Stimulated activated CD8-positive, alpha-beta memory T cell treated with anti-CD3 and anti-CD28 coated beads, Interleukin-12 subunit alpha, Interleukin-12 subunit beta, amount 100 ng/mL, for 1 hour (primary cell): ENCODE measurements around the gene ZDHHC9.

Experiments
- DNase-seq: peaks from one replicate; pipeline ENCODE4 v3.0.0-alpha.2; 2020; ENCODE audit warnings: low read depth

Gene ZDHHC9

DNA sequence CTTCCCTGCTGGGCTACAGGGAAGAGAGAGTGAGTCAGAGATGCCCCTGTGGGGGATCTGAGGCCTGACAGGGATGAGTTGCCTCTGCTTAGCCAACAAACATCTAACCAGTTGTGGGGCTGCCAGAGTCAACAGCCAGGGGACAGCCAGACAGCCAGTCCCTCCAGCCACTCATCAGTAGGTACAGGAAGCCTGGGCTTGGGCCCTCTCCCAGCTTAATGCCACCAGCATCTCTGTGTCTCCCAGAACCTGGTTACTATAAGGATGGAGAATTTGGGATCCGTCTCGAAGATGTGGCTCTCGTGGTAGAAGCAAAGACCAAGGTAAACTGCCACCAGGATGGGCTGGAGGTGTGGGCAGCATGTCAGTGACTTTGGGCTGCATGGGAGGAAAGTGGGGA, 81.2 kb downstream of the ZDHHC9 start:
- DNase-seq, result no peak

DNA sequence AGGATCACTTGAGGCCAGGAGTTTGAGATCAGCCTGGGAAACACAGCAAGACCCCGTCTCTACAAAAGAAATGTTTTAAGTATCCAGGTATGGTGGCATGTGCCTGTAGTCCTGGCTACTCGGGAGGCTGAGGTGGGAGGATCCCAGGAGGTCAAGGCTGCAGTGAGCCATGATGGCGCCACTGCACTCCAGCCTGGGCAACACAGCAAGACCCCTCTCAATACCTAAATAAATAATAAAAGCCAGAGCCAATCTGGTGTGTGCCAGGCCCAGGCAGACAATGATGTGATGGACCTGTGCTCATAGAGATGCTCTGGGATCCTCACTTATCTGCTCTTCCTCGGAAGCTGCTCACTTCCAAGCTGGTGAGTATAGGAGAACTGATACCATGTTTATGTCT, 82.1 kb downstream of the ZDHHC9 start:
- no peak for DNase-seq

DNA sequence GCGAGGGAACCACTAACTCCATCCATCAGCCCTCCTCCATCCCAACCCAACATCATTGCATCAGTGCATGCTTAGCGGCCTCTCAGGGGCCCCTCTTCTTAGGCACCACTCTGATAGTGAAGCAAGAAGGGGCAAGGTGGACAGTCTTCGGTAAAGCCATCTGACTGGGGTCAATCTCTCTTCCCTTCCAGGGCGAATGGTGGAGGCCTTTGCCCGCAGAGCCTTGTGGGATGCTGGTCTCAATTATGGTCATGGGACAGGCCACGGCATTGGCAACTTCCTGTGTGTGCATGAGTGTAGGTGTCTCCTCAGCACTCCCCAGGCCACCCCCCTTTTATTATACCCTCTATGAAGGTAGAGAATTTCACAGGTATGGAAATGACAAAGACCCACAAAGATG, 82.7 kb downstream of the ZDHHC9 start:
- DNase-seq, result no peak

DNA sequence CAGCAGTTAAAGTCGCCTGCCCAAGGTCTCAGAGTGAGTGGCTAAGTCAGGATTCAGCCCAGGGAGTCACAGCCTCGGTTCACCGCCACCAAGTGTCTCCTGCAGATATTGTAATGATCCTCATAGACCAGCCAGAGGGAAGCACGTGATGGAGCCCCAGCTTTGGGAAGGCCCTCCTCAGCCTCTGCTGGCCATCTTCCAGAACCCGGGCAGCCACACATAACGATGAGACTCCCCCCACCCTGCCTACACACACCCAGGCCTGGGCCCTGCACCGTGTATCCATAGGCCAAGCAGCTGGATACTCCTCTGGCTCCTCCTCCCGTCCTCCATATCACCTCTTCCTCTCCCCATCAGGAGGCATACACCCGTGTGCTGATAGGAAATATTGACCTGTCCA, 83.5 kb downstream of the ZDHHC9 start:
- no peak for DNase-seq

DNA sequence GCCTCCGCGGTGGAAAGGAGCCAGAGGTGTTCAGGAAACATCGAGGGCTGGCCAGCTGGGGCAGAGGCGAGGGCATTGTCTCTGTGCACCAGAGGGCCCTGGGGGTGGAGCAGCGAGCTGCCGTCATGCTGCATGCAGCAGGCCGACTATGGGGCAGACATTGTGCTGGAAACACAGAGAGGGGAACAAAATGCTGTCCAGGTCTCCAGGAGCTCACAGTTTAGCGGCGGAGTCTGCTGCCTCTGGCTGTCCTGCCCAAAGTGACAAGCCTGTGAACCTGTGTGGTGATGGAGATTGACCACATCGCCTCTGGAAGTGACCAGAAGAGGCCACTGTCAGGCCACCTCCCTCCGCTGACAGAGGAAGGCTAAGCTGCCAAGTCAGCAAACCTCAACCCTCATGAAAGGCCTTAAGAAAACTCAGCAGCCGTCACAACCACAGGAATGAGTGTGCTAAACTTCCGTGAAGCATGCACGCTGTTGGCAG, 84.1 kb downstream of the ZDHHC9 start:
- DNase-seq, result no peak

GRCh38 chrX:129755779-129756650, 87.7 kb downstream of the ZDHHC9 start:
- no peak for DNase-seq

GRCh38 chrX:129754056-129755024, 89.3 kb downstream of the ZDHHC9 start:
- DNase-seq, result no peak
